ENCODE data around the gene NDUFAF8. TPM values are rescaled to one million over a fixed set of nuclear protein-coding genes. Genes with fewer than 3 reads are reported as not detected.
A peak's percentile ranks its signal among the peaks of the same experiment; 100 is the strongest.

Gene NDUFAF8
- total RNA-seq, 4 donors from 2014 or later = 28.7 to 56.7 (median 37.5) TPM

GRCh38 chr17:81240761-81241160 is 1.6 kb downstream of the NDUFAF8 start:
- no peak for ATAC-seq (ENCODE audit: low FRiP score)
- no peak for DNase-seq (ENCODE audit: low spot score)
- TF ChIP-seq CTCF (IDR thresholded peaks at IDR 0.05) = no peak

- no peak for TF ChIP-seq CTCF (IDR thresholded peaks at IDR 0.05)
- DNase-seq (ENCODE audit: low spot score) (no peak), ATAC-seq (ENCODE audit: low FRiP score) (no peak)
Observed at GRCh38 chr17:81241203-81241602, 2.1 kb downstream of the NDUFAF8 start.

GRCh38 chr17:81241648-81242420 is 2.7 kb downstream of the NDUFAF8 start:
- peak in 1 of 3 donors; percentile 41 for TF ChIP-seq CTCF (IDR thresholded peaks at IDR 0.05)
- peak; percentile 52 for DNase-seq (ENCODE audit: low spot score)
- no peak for ATAC-seq (ENCODE audit: low FRiP score)

- TF ChIP-seq CTCF (IDR thresholded peaks at IDR 0.05) = no peak
- ATAC-seq (ENCODE audit: low FRiP score) (no peak), DNase-seq (ENCODE audit: low spot score) (no peak)
Observed at GRCh38 chr17:81242421-81243332, 3.6 kb downstream of the NDUFAF8 start.

- ATAC-seq (ENCODE audit: low FRiP score) (no peak), DNase-seq (ENCODE audit: low spot score) (no peak)
- TF ChIP-seq CTCF (IDR thresholded peaks at IDR 0.05) = no peak
Observed at GRCh38 chr17:81243333-81243664, 4.2 kb downstream of the NDUFAF8 start.

- no peak for ATAC-seq (ENCODE audit: low FRiP score)
- DNase-seq (ENCODE audit: low spot score) = no peak
- TF ChIP-seq CTCF (IDR thresholded peaks at IDR 0.05) = no peak
Observed at GRCh38 chr17:81244358-81245023, 5.4 kb downstream of the NDUFAF8 start.

Data from omental fat pad (tissue), 4 donors.